NB4 (cell line): ENCODE data around the gene DNAAF5.

Experiments
- DNase-seq: peaks from one replicate; pipeline ENCODE4 v3.0.0; 2010; ENCODE audit warnings: low read depth
- H3K4me3 ChIP-seq: one replicate; pipeline ENCODE4 v1.5.1; 2011; ENCODE audit warnings: mild to moderate bottlenecking, low read depth, low read length, moderate library complexity
- CTCF ChIP-seq: IDR thresholded peaks from one replicate; pipeline ENCODE4 v1.5.1; 2012; ENCODE audit warnings: low read depth, low read length
- MYC ChIP-seq: IDR thresholded peaks from 2 replicates; pipeline ENCODE4 v1.6.1; 2011; ENCODE audit warnings: low read depth, low read length
- POLR2A ChIP-seq: IDR thresholded peaks from 2 replicates; pipeline ENCODE4 v1.6.1; 2011; ENCODE audit warnings: mild to moderate bottlenecking; ENCODE audit not compliant: insufficient read length; ENCODE audit errors: extremely low read depth
- TF ChIP-seq, protein P1 (sequence below): IDR thresholded peaks from 2 replicates; pipeline ENCODE4 v1.6.1; 2011; ENCODE audit warnings: low read depth, low read length

The DNAAF5 gene

DNA sequence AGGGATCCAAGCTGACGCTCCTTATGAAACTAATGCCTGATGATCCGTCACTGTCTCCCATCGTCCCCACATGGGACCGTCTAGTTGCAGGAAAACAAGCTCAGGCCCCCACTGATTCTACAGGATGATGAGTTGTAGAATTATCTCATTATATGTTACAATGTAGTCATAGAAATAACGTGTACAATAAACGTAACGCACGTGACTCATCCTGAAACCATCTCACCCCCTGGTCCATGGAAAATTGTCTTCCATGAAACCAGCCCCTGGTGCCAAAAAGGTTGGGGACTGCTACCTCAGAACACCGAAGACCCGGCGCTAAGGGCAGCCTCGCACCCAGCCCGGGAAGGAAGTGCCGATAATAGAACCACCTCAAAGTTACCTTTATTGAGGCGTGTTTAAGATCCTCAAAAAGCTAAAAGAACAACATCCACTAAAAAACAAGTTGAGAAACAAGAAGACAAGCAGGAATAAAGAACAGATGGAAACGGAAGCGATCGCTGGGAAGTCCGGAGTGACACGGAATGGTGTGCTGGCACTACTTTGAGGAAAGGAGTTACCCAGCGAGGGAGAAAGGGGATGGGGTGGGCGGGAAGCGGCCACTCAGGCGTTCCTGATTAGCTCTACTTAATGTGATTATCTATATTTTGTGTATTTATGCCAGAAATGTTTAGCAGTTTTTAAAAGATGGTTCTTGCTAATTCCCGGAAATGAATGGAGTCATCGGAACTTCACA is 50.7 kb downstream of the DNAAF5 start:
- DNase-seq, result no peak
- H3K4me3 ChIP-seq, result no peak overlapping the region
- TF ChIP-seq, protein P1, sequence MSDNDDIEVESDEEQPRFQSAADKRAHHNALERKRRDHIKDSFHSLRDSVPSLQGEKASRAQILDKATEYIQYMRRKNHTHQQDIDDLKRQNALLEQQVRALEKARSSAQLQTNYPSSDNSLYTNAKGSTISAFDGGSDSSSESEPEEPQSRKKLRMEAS, result no peak
- no peak for TF ChIP-seq CTCF
- no peak for TF ChIP-seq POLR2A
- TF ChIP-seq MYC, result no peak

- DNase-seq, result no peak
- H3K4me3 ChIP-seq, result no peak overlapping the region
- TF ChIP-seq POLR2A (no peak), MYC (no peak), CTCF (no peak)
- TF ChIP-seq, protein P1, result no peak
These were observed 51.2 kb downstream of the DNAAF5 start for GRCh38 chr7:777728-778078.

DNA sequence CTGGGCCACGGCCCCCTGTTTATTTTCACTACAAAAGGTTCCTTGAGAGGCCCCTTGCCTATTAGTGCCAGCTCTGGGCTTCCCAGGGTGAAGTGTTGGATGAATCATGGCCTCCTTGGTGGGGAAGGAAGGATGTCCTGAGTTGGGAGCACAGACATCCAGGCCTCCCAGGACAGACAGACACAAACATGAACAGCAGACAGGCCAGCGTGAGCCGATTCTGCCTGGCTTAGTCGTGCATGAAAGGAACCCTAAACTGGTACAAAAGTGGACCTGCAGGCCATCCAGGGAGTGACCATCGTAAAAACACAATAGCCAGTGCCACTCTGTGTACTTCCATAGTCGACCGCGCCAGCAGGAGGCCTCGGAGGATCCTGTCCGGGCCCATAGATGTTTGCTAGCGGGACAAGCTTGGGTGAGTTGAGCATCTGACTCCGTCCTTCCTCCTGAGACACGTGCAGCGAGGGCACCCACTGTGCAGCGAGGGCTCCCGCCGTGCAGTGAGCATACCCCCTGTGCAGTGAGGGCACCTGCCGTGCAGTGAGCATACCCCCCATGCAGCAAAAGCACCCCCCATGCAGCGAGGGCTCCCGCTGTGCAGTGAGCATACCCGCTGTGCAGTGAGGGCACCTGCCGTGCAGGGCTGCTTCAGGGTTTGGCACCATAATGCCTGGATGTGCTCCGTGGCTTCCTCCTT is 51.9 kb downstream of the DNAAF5 start:
- DNase-seq, result no peak
- no peak overlapping the region for H3K4me3 ChIP-seq
- TF ChIP-seq POLR2A (no peak), CTCF (no peak)
- TF ChIP-seq, protein P1, result no peak

DNA sequence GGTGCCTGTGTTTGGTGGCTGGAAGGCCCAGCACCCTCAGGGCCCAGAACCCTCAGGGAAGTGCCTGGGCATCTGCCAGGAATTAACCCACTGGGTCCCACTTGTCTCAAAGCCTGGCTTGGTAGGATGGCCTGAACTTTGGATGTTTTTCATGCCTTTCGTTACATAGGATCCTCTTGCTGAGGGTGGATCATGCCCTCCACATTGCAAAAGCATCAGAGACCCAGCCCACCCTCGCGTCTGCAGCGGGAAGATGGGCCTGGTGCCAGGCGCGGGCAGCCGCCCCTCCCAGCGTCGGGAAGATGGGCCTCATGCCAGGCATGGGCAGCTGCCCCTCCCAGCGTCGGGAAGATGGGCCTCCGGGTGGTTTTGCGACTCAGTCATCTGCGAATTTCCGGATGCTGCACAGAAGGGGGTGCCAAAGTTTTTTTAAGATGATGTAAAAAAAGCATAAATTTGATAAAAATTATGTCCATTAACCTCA is 52.5 kb downstream of the DNAAF5 start:
- no peak for DNase-seq
- TF ChIP-seq, protein P1, result no peak
- TF ChIP-seq MYC (no peak), POLR2A (no peak), CTCF (no peak)
- H3K4me3 ChIP-seq, result no peak overlapping the region

DNA sequence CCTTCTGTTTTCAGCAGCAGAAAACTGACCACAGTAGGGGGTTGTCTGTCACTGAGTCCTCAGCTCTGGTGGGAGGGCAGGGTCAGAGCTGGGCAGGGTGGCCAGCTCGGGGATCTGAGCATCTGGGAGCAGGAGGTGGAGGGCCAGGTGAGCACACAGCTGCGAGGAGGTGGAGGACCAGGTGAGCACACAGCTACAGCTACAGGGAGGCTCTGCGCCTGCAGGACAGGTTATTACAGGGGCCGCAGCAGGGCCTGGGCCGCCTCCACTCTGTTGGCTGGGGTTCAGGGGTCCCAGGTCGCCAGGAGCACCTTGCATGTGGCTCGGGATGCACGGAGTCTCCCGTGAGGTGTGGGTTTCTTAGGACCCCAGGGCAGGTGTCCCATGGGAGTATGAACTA is 53.0 kb downstream of the DNAAF5 start:
- H3K4me3 ChIP-seq, result no peak overlapping the region
- TF ChIP-seq CTCF (no peak), MYC (no peak), POLR2A (no peak)
- TF ChIP-seq, protein P1, result no peak
- DNase-seq, result no peak
